H1 (cell line): ENCODE results near the gene RAD51B. TPM values are rescaled to one million over a fixed set of nuclear protein-coding genes. Genes with fewer than 3 reads are reported as not detected.

Experiments
- SIN3A ChIP-seq, 2 experiments: IDR thresholded peaks in 1 of 2; conservative IDR thresholded peaks in 1 of 2; 2 replicates each; pipeline ENCODE4 v1.6.1; 2011 to 2012; ENCODE audit warnings: low read length in 2 of 2, improper control_type of control experiment in 1 of 2, low read depth in 1 of 2, mild to moderate bottlenecking in 1 of 2
- polyA plus RNA-seq, 7 experiments: library from polyadenylated mRNA; depleted of rRNA in 3 of 7; stranded (reverse) in 5 of 7; unstranded in 2 of 7; fragments of >200 nt in 5 of 7; fragments of 200-250 nt in 2 of 7; gene quantifications; 1 replicate in 5 of 7; 2 replicates in 1 of 7; 4 replicates in 1 of 7; pipeline versions ENCODE4 v1.2.1 to v1.2.3, GENCODE V29; 2011 to 2013; ENCODE audit warnings: missing spikeins in 2 of 7, mixed read lengths in 2 of 7
- total RNA-seq: library from RNA; stranded (reverse); fragmentation: NEBNext Ultra II Directional; extraction: Animal tissue kit (Norgen Biotek cat#: 25700); gene quantifications from 2 replicates; pipeline ENCODE4 v1.2.1, GENCODE V29; 2021

RAD51B gene
- total and polyA plus RNA-seq, 2 of the 8 experiments (the other 6 are each of a cell fraction or from before 2014, with no cell fraction given), result 3.9 to 14.9 TPM

- TF ChIP-seq SIN3A (conservative IDR thresholded peaks at IDR 0.05 in 1 of 2, IDR thresholded peaks at IDR 0.05 in 1 of 2; ENCODE audit: low read depth in 1 of 2, low read length in 2 of 2), result no peak
Observed at GRCh38 chr14:68541178-68541896, 721.8 kb downstream of the RAD51B start (continued).
